Measurements from ENCODE around the gene LIPE. TPM values are rescaled to one million over a fixed set of nuclear protein-coding genes. Genes with fewer than 3 reads are reported as not detected.
A peak's percentile ranks its signal among the peaks of the same experiment; 100 is the strongest.

Gene LIPE
- total RNA-seq, 1 donor from 2014 or later = 39.0 TPM

DNA sequence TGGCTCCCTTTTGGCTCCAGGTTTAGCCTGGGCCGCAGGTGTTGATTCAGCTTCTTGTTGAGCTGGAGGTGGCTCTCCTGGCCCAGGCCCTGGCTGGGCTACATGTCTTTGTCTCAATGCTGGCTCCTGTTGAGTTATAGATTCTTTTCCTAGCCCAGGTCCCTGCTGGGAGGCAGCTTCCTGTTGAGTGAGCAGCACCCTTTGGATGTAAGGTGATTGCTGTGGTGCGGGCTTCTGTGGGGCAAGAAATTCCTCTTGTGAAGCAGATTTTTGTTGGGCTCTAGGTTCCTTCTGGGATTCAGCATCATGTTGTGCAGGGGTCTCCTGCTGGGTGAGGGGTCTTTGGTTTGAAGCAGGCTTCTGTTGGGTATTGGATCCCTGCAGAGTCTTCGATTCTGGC lies 545 bp downstream of the LIPE start:
- Mint-ChIP-seq H3K4me3 (ENCODE audit: unreplicated experiment) (peak overlapping the region; percentile 53), H3K27me3 (ENCODE audit: unreplicated experiment) (peaks cover 10% of the 10 kb centered on the region), H3K27ac (ENCODE audit: unreplicated experiment) (peak overlapping the region; percentile 75), H3K36me3 (ENCODE audit: unreplicated experiment) (no peaks in the 10 kb centered on the region), H3K4me1 (ENCODE audit: low read depth, unreplicated experiment) (peaks cover 23% of the 10 kb centered on the region), H3K9me3 (ENCODE audit: unreplicated experiment) (peaks cover 16% of the 10 kb centered on the region)
- DNase-seq = no peak
- TF ChIP-seq, protein P1, sequence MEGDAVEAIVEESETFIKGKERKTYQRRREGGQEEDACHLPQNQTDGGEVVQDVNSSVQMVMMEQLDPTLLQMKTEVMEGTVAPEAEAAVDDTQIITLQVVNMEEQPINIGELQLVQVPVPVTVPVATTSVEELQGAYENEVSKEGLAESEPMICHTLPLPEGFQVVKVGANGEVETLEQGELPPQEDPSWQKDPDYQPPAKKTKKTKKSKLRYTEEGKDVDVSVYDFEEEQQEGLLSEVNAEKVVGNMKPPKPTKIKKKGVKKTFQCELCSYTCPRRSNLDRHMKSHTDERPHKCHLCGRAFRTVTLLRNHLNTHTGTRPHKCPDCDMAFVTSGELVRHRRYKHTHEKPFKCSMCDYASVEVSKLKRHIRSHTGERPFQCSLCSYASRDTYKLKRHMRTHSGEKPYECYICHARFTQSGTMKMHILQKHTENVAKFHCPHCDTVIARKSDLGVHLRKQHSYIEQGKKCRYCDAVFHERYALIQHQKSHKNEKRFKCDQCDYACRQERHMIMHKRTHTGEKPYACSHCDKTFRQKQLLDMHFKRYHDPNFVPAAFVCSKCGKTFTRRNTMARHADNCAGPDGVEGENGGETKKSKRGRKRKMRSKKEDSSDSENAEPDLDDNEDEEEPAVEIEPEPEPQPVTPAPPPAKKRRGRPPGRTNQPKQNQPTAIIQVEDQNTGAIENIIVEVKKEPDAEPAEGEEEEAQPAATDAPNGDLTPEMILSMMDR (IDR thresholded peaks at IDR 0.05; ENCODE audit: partially characterized antibody, unreplicated experiment) = no peak

DNA sequence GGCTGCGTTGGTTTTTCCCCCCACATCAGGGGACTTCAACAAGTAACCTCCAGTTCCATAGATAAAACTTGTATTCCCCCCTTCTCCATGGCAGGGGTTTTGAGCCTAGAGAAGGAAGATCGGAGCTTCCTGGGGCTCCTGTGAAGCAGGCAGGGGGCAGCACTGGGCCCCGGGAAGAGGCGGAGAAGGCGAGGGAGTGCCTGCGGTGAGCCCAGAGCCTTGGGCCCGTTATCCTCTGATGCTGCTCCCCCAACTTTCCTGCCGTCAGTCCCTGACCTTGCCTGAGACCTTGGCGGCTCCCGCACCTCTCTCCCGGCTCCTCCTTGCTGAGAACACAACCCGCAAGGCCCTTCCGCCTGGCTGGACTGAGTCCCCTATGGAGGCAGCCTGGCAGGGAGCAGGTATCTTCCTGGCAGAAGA lies 2.5 kb downstream of the LIPE start:
- Mint-ChIP-seq H3K36me3 (ENCODE audit: unreplicated experiment) (no peaks in the 10 kb centered on the region), H3K27ac (ENCODE audit: unreplicated experiment) (no peak overlapping the region), H3K4me3 (ENCODE audit: unreplicated experiment) (peak overlapping the region; percentile 98), H3K9me3 (ENCODE audit: unreplicated experiment) (peaks cover 18% of the 10 kb centered on the region), H3K4me1 (ENCODE audit: low read depth, unreplicated experiment) (peaks cover 36% of the 10 kb centered on the region), H3K27me3 (ENCODE audit: unreplicated experiment) (peaks cover 21% of the 10 kb centered on the region)
- TF ChIP-seq, protein P1 (IDR thresholded peaks at IDR 0.05; ENCODE audit: partially characterized antibody, unreplicated experiment) = no peak
- no peak for DNase-seq

DNA sequence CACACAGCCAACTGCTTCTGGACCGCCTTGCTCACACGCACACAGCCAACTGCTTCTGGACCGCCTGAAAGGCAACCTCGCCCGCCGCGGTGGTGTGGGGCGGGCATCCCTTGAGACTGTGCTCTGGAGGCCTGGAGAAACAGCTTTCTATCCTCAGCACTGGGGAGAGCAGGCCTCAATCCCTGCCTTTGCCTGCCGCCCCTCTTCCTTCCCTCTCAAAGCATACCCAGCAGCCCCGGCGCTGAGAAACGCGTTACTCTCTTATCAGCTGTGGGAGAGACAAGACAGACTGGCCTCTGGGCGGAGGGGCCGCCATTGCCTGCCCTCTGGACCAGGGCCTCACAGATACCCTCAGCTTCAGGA lies 2.9 kb downstream of the LIPE start:
- peaks cover 18% of the 10 kb centered on the region for H3K9me3 Mint-ChIP-seq (ENCODE audit: unreplicated experiment)
- H3K4me3 Mint-ChIP-seq (ENCODE audit: unreplicated experiment) = peak overlapping the region; percentile 98
- TF ChIP-seq, protein P1 (IDR thresholded peaks at IDR 0.05; ENCODE audit: partially characterized antibody, unreplicated experiment) = no peak
- H3K27me3 Mint-ChIP-seq (ENCODE audit: unreplicated experiment) = peaks cover 21% of the 10 kb centered on the region
- DNase-seq = no peak
- H3K4me1 Mint-ChIP-seq (ENCODE audit: low read depth, unreplicated experiment) = peaks cover 36% of the 10 kb centered on the region
- H3K36me3 Mint-ChIP-seq (ENCODE audit: unreplicated experiment) = no peaks in the 10 kb centered on the region
- H3K27ac Mint-ChIP-seq (ENCODE audit: unreplicated experiment) = no peak overlapping the region

DNA sequence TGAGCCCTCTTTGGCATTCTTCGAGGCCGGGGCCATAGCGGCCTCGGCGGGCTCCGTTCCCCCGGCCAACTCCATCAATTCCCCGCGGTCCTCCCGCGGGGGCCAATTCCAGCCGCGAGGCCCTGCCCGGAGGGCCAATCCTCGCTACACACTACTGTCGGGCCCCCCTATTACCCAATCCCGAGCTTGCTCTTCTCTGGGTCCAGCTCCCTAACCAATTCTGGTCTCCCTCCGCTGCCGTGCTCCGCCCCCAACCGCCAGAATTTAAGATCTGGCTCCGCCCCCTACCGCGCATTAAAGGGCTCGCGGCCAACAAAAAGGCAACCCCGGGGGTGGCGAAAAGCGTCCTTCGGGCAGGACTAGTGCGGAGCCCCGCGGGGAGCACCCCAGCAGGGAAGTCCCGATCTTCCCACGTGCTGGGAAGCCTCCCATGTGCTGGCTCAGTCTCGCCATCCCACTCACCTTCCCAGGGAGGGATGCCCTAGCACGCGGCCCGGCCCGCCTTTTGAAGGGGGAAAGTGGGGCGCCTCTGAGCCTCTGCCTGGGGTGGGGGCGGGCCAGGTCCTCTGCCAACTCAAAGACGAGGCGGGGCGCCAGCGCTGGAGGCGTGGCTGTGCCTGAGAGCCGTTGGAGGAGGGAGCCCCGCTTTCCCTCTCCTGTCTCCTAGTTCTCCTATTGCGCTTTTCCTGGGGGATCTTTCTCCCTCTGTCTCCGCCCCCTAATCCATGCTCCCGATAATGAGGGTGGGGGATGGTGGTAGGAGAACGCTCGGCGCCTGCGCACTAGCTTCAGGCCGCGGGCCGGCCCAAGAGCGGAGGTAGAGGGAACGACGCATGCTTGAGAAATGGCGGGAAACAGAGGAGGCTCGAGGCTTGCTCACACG lies 3.5 kb downstream of the LIPE start:
- TF ChIP-seq, protein P1 (IDR thresholded peaks at IDR 0.05; ENCODE audit: partially characterized antibody, unreplicated experiment) = no peak
- peaks cover 21% of the 10 kb centered on the region for H3K27me3 Mint-ChIP-seq (ENCODE audit: unreplicated experiment)
- H3K9me3 Mint-ChIP-seq (ENCODE audit: unreplicated experiment) = peaks cover 18% of the 10 kb centered on the region
- peaks cover 36% of the 10 kb centered on the region for H3K4me1 Mint-ChIP-seq (ENCODE audit: low read depth, unreplicated experiment)
- H3K36me3 Mint-ChIP-seq (ENCODE audit: unreplicated experiment) = no peaks in the 10 kb centered on the region
- peak overlapping the region; percentile 95 for H3K27ac Mint-ChIP-seq (ENCODE audit: unreplicated experiment)
- DNase-seq = peak; percentile 90
- peak overlapping the region; percentile 98 for H3K4me3 Mint-ChIP-seq (ENCODE audit: unreplicated experiment)

DNA sequence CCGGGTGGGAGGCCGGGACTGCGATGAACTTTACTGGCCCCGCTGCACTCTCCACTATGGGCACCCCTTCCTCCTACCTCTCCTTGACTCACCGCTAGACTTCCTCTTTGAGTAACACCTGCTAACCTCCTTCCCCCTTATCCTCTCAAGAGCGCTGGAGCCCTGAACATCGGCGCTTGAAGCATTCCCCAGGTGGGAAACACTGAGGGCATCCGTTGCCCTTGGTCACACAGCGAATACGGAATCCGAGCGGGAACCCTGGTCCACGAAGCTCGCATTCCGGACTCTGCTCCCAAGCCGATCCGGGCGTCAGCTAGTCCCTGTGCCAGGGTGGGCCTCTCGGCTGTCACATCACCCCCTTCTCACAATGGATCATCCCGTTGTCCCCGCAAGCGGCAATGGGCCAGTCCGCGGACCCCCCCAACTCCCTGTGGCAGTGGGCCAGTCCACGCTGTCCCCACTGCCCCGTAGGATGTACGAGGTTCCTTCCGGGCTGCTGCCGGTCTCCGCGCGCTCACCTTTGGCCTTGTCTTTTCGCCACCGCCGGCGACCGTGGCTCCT lies 4.2 kb downstream of the LIPE start:
- Mint-ChIP-seq H3K36me3 (ENCODE audit: unreplicated experiment) (no peaks in the 10 kb centered on the region), H3K4me3 (ENCODE audit: unreplicated experiment) (peak overlapping the region; percentile 98), H3K27ac (ENCODE audit: unreplicated experiment) (peak overlapping the region; percentile 95), H3K9me3 (ENCODE audit: unreplicated experiment) (peaks cover 18% of the 10 kb centered on the region), H3K4me1 (ENCODE audit: low read depth, unreplicated experiment) (peaks cover 36% of the 10 kb centered on the region), H3K27me3 (ENCODE audit: unreplicated experiment) (peaks cover 21% of the 10 kb centered on the region)
- TF ChIP-seq, protein P1 (IDR thresholded peaks at IDR 0.05; ENCODE audit: partially characterized antibody, unreplicated experiment) = no peak
- DNase-seq = peak; percentile 80
